Chondrocyte (in vitro differentiated cells): ENCODE results near the gene MED17. TPM values are rescaled to one million over a fixed set of nuclear protein-coding genes. Genes with fewer than 3 reads are reported as not detected.
"Not testable (repeated sequence)": the region's sequence is repeated elsewhere in the genome, so short reads cannot be mapped to it uniquely, and the experiment has no call there.

ENCODE experiments used
- DNase-seq: peaks from one replicate; pipeline ENCODE4 v3.0.0; 2021; ENCODE audit warnings: mixed read lengths, low spot score
- H3K27ac Mint-ChIP-seq: one replicate; pipeline ENCODE4 v1.8.0; 2021; ENCODE audit warnings: mild to moderate bottlenecking, moderate library complexity, mixed read lengths; ENCODE audit not compliant: unreplicated experiment
- H3K27me3 Mint-ChIP-seq: 2 replicates; pipeline ENCODE4 v1.8.0; 2021; ENCODE audit warnings: low read depth, mixed read lengths
- H3K36me3 Mint-ChIP-seq: 2 replicates; pipeline ENCODE4 v1.8.0; 2021; ENCODE audit warnings: low read depth, mixed read lengths
- H3K4me1 Mint-ChIP-seq: 2 replicates; pipeline ENCODE4 v1.8.0; 2021; ENCODE audit warnings: low read depth, mild to moderate bottlenecking, mixed read lengths
- H3K4me3 Mint-ChIP-seq: one replicate; pipeline ENCODE4 v1.8.0; 2021; ENCODE audit warnings: mild to moderate bottlenecking, moderate library complexity, mixed read lengths; ENCODE audit not compliant: unreplicated experiment
- H3K9me3 Mint-ChIP-seq: 2 replicates; pipeline ENCODE4 v1.8.0; 2021; ENCODE audit warnings: low read depth, mixed read lengths
- CTCF ChIP-seq: fragments of 200-600 bp; sonication (generic); IDR thresholded peaks from 2 replicates; pipeline ENCODE4 v1.5.0; 2021; ENCODE audit warnings: antibody characterized with exemption, mild to moderate bottlenecking, moderate library complexity
- total RNA-seq: library from RNA; stranded (reverse); gene quantifications from 3 replicates; pipeline ENCODE4 v1.2.1, GENCODE V29; 2021

MED17 gene
- total RNA-seq, 1 donor from 2014 or later = 28.1 TPM

- H3K4me3 Mint-ChIP-seq = no peak overlapping the region
- no peaks in the 10 kb centered on the region for H3K9me3 Mint-ChIP-seq
- no peak for TF ChIP-seq CTCF
- H3K36me3 Mint-ChIP-seq = no peaks in the 10 kb centered on the region
- no peaks in the 10 kb centered on the region for H3K27me3 Mint-ChIP-seq
- no peaks in the 10 kb centered on the region for H3K4me1 Mint-ChIP-seq
- no peak overlapping the region for H3K27ac Mint-ChIP-seq
- DNase-seq = no peak
Observed at GRCh38 chr11:93751001-93751400, 33.1 kb upstream of the MED17 start.

GRCh38 chr11:93753241-93753640 is 30.8 kb upstream of the MED17 start:
- Mint-ChIP-seq H3K27me3 (no peaks in the 10 kb centered on the region), H3K4me1 (no peaks in the 10 kb centered on the region), H3K27ac (no peak overlapping the region), H3K36me3 (peaks cover 7% of the 10 kb centered on the region), H3K9me3 (no peaks in the 10 kb centered on the region), H3K4me3 (no peak overlapping the region)
- no peak for DNase-seq
- TF ChIP-seq CTCF = no peak

GRCh38 chr11:93756748-93757147 is 27.3 kb upstream of the MED17 start:
- H3K36me3 Mint-ChIP-seq = peaks cover 18% of the 10 kb centered on the region
- DNase-seq = no peak
- no peaks in the 10 kb centered on the region for H3K27me3 Mint-ChIP-seq
- no peaks in the 10 kb centered on the region for H3K4me1 Mint-ChIP-seq
- H3K9me3 Mint-ChIP-seq = no peaks in the 10 kb centered on the region
- H3K27ac Mint-ChIP-seq = no peak overlapping the region
- no peak overlapping the region for H3K4me3 Mint-ChIP-seq
- no peak for TF ChIP-seq CTCF

GRCh38 chr11:93757301-93757700 is 26.8 kb upstream of the MED17 start:
- H3K9me3 Mint-ChIP-seq = no peaks in the 10 kb centered on the region
- no peak for TF ChIP-seq CTCF
- no peak overlapping the region for H3K4me3 Mint-ChIP-seq
- peaks cover 18% of the 10 kb centered on the region for H3K36me3 Mint-ChIP-seq
- no peaks in the 10 kb centered on the region for H3K4me1 Mint-ChIP-seq
- no peaks in the 10 kb centered on the region for H3K27me3 Mint-ChIP-seq
- DNase-seq = no peak
- no peak overlapping the region for H3K27ac Mint-ChIP-seq

GRCh38 chr11:93757924-93758865 is 25.9 kb upstream of the MED17 start:
- Mint-ChIP-seq H3K9me3 (no peaks in the 10 kb centered on the region), H3K4me1 (no peaks in the 10 kb centered on the region), H3K27me3 (no peaks in the 10 kb centered on the region), H3K36me3 (peaks cover 18% of the 10 kb centered on the region), H3K4me3 (no peak overlapping the region), H3K27ac (no peak overlapping the region)
- peak; percentile 91 for DNase-seq
- no peak for TF ChIP-seq CTCF

- not testable (repeated sequence) for DNase-seq, H3K4me1 Mint-ChIP-seq, H3K9me3 Mint-ChIP-seq, H3K27me3 Mint-ChIP-seq, H3K27ac Mint-ChIP-seq, H3K4me3 Mint-ChIP-seq
- peaks cover 18% of the 10 kb centered on the region for H3K36me3 Mint-ChIP-seq
Observed at GRCh38 chr11:93759123-93759522, 25.0 kb upstream of the MED17 start.
